SH-SY5Y (cell line): Measurements from ENCODE around the gene SAT2.

Experiments used
- GATA2 ChIP-seq: IDR thresholded peaks from 2 replicates; pipeline ENCODE4 v1.6.1; 2011; ENCODE audit warnings: mild to moderate bottlenecking, low read depth, low read length
- GATA3 ChIP-seq: IDR thresholded peaks from 2 replicates; pipeline ENCODE4 v1.6.1; 2011; ENCODE audit warnings: low read depth, mild to moderate bottlenecking, low read length, moderate library complexity

GRCh38 chr17:7646457-7646856, 18.8 kb upstream of the SAT2 start:
- TF ChIP-seq GATA3: no peak
- TF ChIP-seq GATA2: no peak
